Mesenchymal stem cell (in vitro differentiated cells and primary cell): ENCODE results near the gene KCTD1. TPM values are rescaled to one million over a fixed set of nuclear protein-coding genes. Genes with fewer than 3 reads are reported as not detected.

ENCODE experiments used
- DNase-seq: peaks from one replicate; pipeline ENCODE4 v3.0.0-alpha.2; 2013
- H2AFZ ChIP-seq: one replicate; pipeline ENCODE4 v1.6.1; 2013; ENCODE audit warnings: low read depth, mild to moderate bottlenecking, control low read depth, inconsistent platforms, low read length, moderate library complexity
- H2AK5ac ChIP-seq: 2 replicates; pipeline ENCODE4 v1.6.1; 2013; ENCODE audit warnings: low read length, moderate library complexity, mild to moderate bottlenecking, inconsistent platforms; ENCODE audit not compliant: severe bottlenecking
- H2BK120ac ChIP-seq: one replicate; pipeline ENCODE4 v1.6.1; 2013; ENCODE audit warnings: low read depth, mild to moderate bottlenecking, inconsistent platforms, low read length, moderate library complexity
- H2BK12ac ChIP-seq, 2 experiments: one replicate each; pipeline ENCODE4 v1.6.1; 2013; ENCODE audit warnings: inconsistent platforms in 2 of 2, low read length in 2 of 2, mild to moderate bottlenecking in 2 of 2, moderate library complexity in 2 of 2, control low read depth in 1 of 2
- H2BK15ac ChIP-seq: one replicate; pipeline ENCODE4 v1.6.1; 2013; ENCODE audit warnings: mild to moderate bottlenecking, low read depth, inconsistent platforms; ENCODE audit not compliant: poor library complexity, severe bottlenecking
- H2BK5ac ChIP-seq: 2 replicates; pipeline ENCODE4 v1.6.1; 2013; ENCODE audit warnings: low read depth, mild to moderate bottlenecking, low read length, control low read depth, inconsistent platforms; ENCODE audit not compliant: poor library complexity, severe bottlenecking
- H3K14ac ChIP-seq, 2 experiments: one replicate each; pipeline ENCODE4 v1.6.1; 2013; ENCODE audit warnings: inconsistent platforms in 2 of 2, low read length in 2 of 2, control low read depth in 1 of 2, mild to moderate bottlenecking in 1 of 2, moderate library complexity in 1 of 2
- H3K18ac ChIP-seq, 2 experiments: one replicate each; pipeline ENCODE4 v1.6.1; 2013; ENCODE audit warnings: inconsistent platforms in 2 of 2, low read length in 2 of 2, control low read depth in 1 of 2, low read depth in 1 of 2, mild to moderate bottlenecking in 1 of 2
- H3K23ac ChIP-seq, 2 experiments: one replicate each; pipeline ENCODE4 v1.6.1; 2013; ENCODE audit warnings: inconsistent platforms in 2 of 2, low read length in 2 of 2, mild to moderate bottlenecking in 2 of 2, moderate library complexity in 2 of 2, control low read depth in 1 of 2
- H3K27ac ChIP-seq: 2 replicates; pipeline ENCODE4 v1.5.1; 2013; ENCODE audit warnings: mild to moderate bottlenecking, moderate library complexity, low read length, control low read depth, inconsistent platforms; ENCODE audit not compliant: poor library complexity, severe bottlenecking
- H3K27me3 ChIP-seq, 2 experiments: 2 replicates each; pipeline versions ENCODE4 v1.6.1 to v1.7.0; 2013; ENCODE audit warnings: low read length in 2 of 2, mild to moderate bottlenecking in 2 of 2, moderate library complexity in 2 of 2, control low read depth in 1 of 2, inconsistent platforms in 1 of 2; ENCODE audit not compliant: control insufficient read depth in 1 of 2, insufficient read depth in 1 of 2
- H3K36me3 ChIP-seq, 2 experiments: 2 replicates each; pipeline versions ENCODE4 v1.6.1 to v1.7.0; 2013; ENCODE audit warnings: low read length in 2 of 2, control low read depth in 1 of 2, inconsistent platforms in 1 of 2, low read depth in 1 of 2, mild to moderate bottlenecking in 1 of 2; ENCODE audit not compliant: insufficient read depth in 2 of 2, control insufficient read depth in 1 of 2
- H3K4ac ChIP-seq, 2 experiments: one replicate each; pipeline ENCODE4 v1.6.1; 2013; ENCODE audit warnings: inconsistent platforms in 2 of 2, low read length in 2 of 2, mild to moderate bottlenecking in 2 of 2, moderate library complexity in 2 of 2, control low read depth in 1 of 2, low read depth in 1 of 2
- H3K4me1 ChIP-seq: 2 replicates; pipeline ENCODE4 v1.6.1; 2013; ENCODE audit warnings: low read depth, low read length, control low read depth; ENCODE audit not compliant: control insufficient read depth, insufficient read depth
- H3K4me2 ChIP-seq: 2 replicates; pipeline ENCODE4 v1.6.1; 2013; ENCODE audit warnings: low read length, mild to moderate bottlenecking, inconsistent platforms; ENCODE audit not compliant: poor library complexity, severe bottlenecking
- H3K4me3 ChIP-seq, 2 experiments: 2 replicates each; pipeline versions ENCODE4 v1.5.1 to v1.7.0; 2013; ENCODE audit warnings: low read length in 2 of 2, mild to moderate bottlenecking in 2 of 2, control low read depth in 1 of 2, low read depth in 1 of 2; ENCODE audit not compliant: insufficient read depth in 1 of 2
- H3K79me1 ChIP-seq: replicated peaks from 2 replicates; pipeline ENCODE4 v1.6.1; 2013; ENCODE audit warnings: mild to moderate bottlenecking, control low read depth, low read length, inconsistent platforms; ENCODE audit not compliant: poor library complexity, severe bottlenecking
- H3K9ac ChIP-seq: 2 replicates; pipeline ENCODE4 v1.7.0; 2013; ENCODE audit warnings: mild to moderate bottlenecking, low read length, moderate library complexity
- H3K9me3 ChIP-seq: 2 replicates; pipeline ENCODE4 v1.7.0; 2013; ENCODE audit warnings: mild to moderate bottlenecking, low read length; ENCODE audit not compliant: control insufficient read depth
- H4K8ac ChIP-seq: one replicate; pipeline ENCODE4 v1.6.1; 2013; ENCODE audit warnings: inconsistent platforms, mild to moderate bottlenecking, low read length, moderate library complexity
- H4K91ac ChIP-seq: one replicate; pipeline ENCODE4 v1.6.1; 2013; ENCODE audit warnings: mild to moderate bottlenecking, low read length, inconsistent platforms
- WGBS: methylation state at CpG from one replicate; pipeline ENCODE4 v1.1.7; 2013; ENCODE audit warnings: mixed read lengths; 5-methylcytosine and 5-hydroxymethylcytosine counted together
- polyA plus RNA-seq, 2 experiments: library from polyadenylated mRNA; stranded (reverse); fragments of 200-250 nt; gene quantifications; one replicate each; pipeline ENCODE4 v1.2.3, GENCODE V29; 2013

Gene KCTD1
- polyA plus RNA-seq (2013, experiment 1 of 2): 9.8 TPM
- 8.9 TPM for polyA plus RNA-seq (2013, experiment 2 of 2)

GRCh38 chr18:26548415-26549262, at the start of gene KCTD1:
TSS of gene KCTD1 (minus strand) at chr18:26548553. CDS start at chr18:26548536, 17 bp downstream.
- under 1% methylated on average over 59 of the region's 88 CpGs for WGBS

DNA sequence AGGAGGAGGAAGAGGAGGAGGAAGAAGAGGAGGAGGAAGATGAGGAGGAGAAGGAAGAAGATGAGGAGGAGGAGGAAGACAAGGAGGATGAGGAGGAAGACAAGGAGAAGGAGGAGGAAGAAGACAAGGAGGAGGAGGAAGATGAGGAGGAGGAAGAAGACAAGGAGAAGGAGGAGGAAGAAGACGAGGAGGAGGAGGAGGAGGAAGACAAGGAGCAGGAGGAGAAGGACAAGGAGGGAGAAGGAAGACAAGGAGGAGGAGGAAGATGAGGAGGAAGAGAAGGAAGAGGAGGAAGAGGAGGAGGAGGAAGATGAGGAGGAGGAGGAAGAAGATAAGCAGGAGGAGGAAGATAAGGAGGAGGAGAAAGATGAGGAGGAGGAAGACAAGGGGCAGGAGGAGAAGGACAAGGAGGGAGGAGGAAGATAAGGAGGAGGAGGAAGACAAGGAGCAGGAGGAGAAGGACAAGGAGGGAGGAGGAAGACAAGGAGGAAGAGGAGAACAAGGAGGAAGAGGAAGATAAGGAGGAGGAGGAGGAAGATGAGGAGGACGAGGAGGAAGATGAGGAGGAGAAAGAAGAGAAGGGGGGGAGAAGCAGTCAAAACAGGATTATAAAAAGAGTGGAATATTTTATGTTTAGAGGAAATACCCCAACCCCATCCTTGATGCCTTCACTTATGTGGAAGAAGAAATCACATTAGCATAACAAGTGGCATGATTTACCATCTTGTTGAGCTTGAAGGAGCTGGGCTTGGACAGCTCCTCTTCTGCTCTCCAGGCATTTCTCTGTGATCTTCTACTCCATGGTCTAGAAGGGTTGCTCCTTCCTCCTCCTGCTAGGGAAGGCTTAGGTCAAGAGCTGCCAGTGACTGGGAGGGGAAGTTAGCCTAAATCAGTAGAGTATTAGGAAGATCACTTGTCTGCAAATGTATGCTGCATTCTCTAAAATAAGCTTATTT, 45.3 kb upstream of the KCTD1 start:
- no peaks in the 10 kb centered on the region for H3K79me1 ChIP-seq
- no peak overlapping the region for H4K91ac ChIP-seq
- H3K9me3 ChIP-seq: no peaks in the 10 kb centered on the region
- H2BK120ac ChIP-seq: no peak overlapping the region
- no peak overlapping the region for H2BK12ac ChIP-seq
- H3K18ac ChIP-seq: no peak overlapping the region
- no peak overlapping the region for H4K8ac ChIP-seq
- H2BK5ac ChIP-seq: no peak overlapping the region
- H3K4me3 ChIP-seq: no peak overlapping the region
- H2BK15ac ChIP-seq: no peak overlapping the region
- 66% methylated on average over 2 of the region's 2 CpGs for WGBS
- H3K23ac ChIP-seq: no peak overlapping the region
- no peak overlapping the region for H2AK5ac ChIP-seq
- H3K4ac ChIP-seq: no peak overlapping the region
- DNase-seq: no peak
- no peaks in the 10 kb centered on the region for H3K27me3 ChIP-seq
- H3K36me3 ChIP-seq: no peaks in the 10 kb centered on the region
- H3K27ac ChIP-seq: no peak overlapping the region
- no peak overlapping the region for H3K4me2 ChIP-seq
- H3K14ac ChIP-seq: no peak overlapping the region
- H3K4me1 ChIP-seq: no peaks in the 10 kb centered on the region
- no peak overlapping the region for H3K9ac ChIP-seq
- no peak overlapping the region for H2AFZ ChIP-seq

More at GRCh38 chr18:26548415-26549262, at the start of gene KCTD1:
- peaks cover 28% of the 10 kb centered on the region for H3K4me1 ChIP-seq
- peak within 1 kb of the TSS; percentile 95 for H2BK5ac ChIP-seq
- peak within 1 kb of the TSS in 1 of 2 experiments; percentile 83 for H2BK12ac ChIP-seq
- peak within 1 kb of the TSS; percentile 89 for H3K4me2 ChIP-seq
- peak within 1 kb of the TSS in 1 of 2 experiments; percentile 63 for H3K23ac ChIP-seq
- peak within 1 kb of the TSS; percentile 74 for H4K91ac ChIP-seq
- H3K27ac ChIP-seq: peak within 1 kb of the TSS; percentile 65
- H4K8ac ChIP-seq: peak within 1 kb of the TSS; percentile 96
- peaks cover 3 to 32% of the 10 kb centered on the region in 2 experiments for H3K27me3 ChIP-seq
- DNase-seq: peak; percentile 88
- H3K9me3 ChIP-seq: no peaks in the 10 kb centered on the region
- peaks cover 0 to 8% of the 10 kb centered on the region in 2 experiments for H3K36me3 ChIP-seq
- peak within 1 kb of the TSS; percentile 89 for H2BK120ac ChIP-seq
- H2BK15ac ChIP-seq: peak within 1 kb of the TSS; percentile 100
- peak within 1 kb of the TSS in 1 of 2 experiments; percentile 93 for H3K14ac ChIP-seq
- H3K79me1 ChIP-seq: no peaks in the 10 kb centered on the region
- no peak within 1 kb of the TSS for H2AK5ac ChIP-seq
- peak within 1 kb of the TSS; percentile 85 to 91 for H3K18ac ChIP-seq
- peak within 1 kb of the TSS in 1 of 2 experiments; percentile 72 for H3K4ac ChIP-seq
- H3K9ac ChIP-seq: peak within 1 kb of the TSS; percentile 69
- peak within 1 kb of the TSS; percentile 72 to 81 for H3K4me3 ChIP-seq
- peak within 1 kb of the TSS; percentile 57 for H2AFZ ChIP-seq

DNA sequence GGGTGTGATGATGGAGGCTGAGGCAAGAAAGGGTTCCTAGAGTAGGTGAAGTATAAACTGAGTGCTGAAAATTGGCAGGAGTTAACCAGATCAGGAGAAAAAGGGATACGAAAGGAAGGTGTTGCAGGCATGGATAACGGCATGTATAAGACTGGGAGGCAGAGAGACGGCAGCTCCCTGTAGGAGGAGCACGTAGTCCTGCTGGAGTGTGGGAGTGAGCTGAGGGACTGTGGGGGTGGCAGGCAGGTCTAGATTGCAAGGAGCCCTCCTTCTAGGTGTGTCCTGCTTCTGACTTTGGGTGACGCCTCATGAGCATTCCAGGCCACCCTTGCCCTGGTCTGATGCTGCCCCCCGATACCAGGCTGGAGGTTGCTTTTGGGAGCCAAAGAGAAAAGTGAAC, 36.4 kb upstream of the KCTD1 start:
- H2BK12ac ChIP-seq: no peak overlapping the region
- H2AK5ac ChIP-seq: no peak overlapping the region
- H3K27ac ChIP-seq: no peak overlapping the region
- H3K23ac ChIP-seq: no peak overlapping the region
- no peaks in the 10 kb centered on the region for H3K79me1 ChIP-seq
- no peak overlapping the region for H3K9ac ChIP-seq
- H2BK15ac ChIP-seq: no peak overlapping the region
- no peak overlapping the region for H2BK5ac ChIP-seq
- no peak for DNase-seq
- 93% methylated on average over 6 of the region's 6 CpGs for WGBS
- no peaks in the 10 kb centered on the region for H3K36me3 ChIP-seq
- no peak overlapping the region for H3K4ac ChIP-seq
- H3K9me3 ChIP-seq: no peaks in the 10 kb centered on the region
- no peak overlapping the region for H3K14ac ChIP-seq
- H3K4me2 ChIP-seq: no peak overlapping the region
- no peak overlapping the region for H3K18ac ChIP-seq
- no peak overlapping the region for H3K4me3 ChIP-seq
- no peak overlapping the region for H4K8ac ChIP-seq
- H2BK120ac ChIP-seq: no peak overlapping the region
- H2AFZ ChIP-seq: no peak overlapping the region
- no peak overlapping the region for H4K91ac ChIP-seq
- no peaks in the 10 kb centered on the region for H3K27me3 ChIP-seq
- H3K4me1 ChIP-seq: no peaks in the 10 kb centered on the region
